HG03135 (cell line): ENCODE measurements around the gene DGLUCY.
"Not testable (repeated sequence)": the region's sequence is repeated elsewhere in the genome, so short reads cannot be mapped to it uniquely, and the experiment has no call there.

Source experiments
- ATAC-seq: cut with Tn5 transposase; IDR thresholded peaks from one replicate; pipeline ENCODE4 v1.9.1; 2021; ENCODE audit warnings: mild to moderate bottlenecking, moderate library complexity; ENCODE audit not compliant: unreplicated experiment

The DGLUCY gene

GRCh38 chr14:91232052-91232451, 118.2 kb downstream of the DGLUCY start:
- ATAC-seq: no peak

GRCh38 chr14:91232603-91233002, 118.7 kb downstream of the DGLUCY start:
- no peak for ATAC-seq

- no peak for ATAC-seq
These were observed 120.3 kb downstream of the DGLUCY start for GRCh38 chr14:91233936-91234790.

GRCh38 chr14:91234791-91235114, 120.9 kb downstream of the DGLUCY start:
- ATAC-seq: no peak

- no peak for ATAC-seq
These were observed 122.0 kb downstream of the DGLUCY start for GRCh38 chr14:91235841-91236240.

- no peak for ATAC-seq
These were observed 123.3 kb downstream of the DGLUCY start for GRCh38 chr14:91237219-91237618.

GRCh38 chr14:91238085-91238484, 124.2 kb downstream of the DGLUCY start:
- ATAC-seq: no peak

GRCh38 chr14:91238661-91239060, 124.8 kb downstream of the DGLUCY start:
- no peak for ATAC-seq

- peak; percentile 53 for ATAC-seq
These were observed 128.0 kb downstream of the DGLUCY start for GRCh38 chr14:91241863-91242262.

GRCh38 chr14:91242635-91243034, 128.8 kb downstream of the DGLUCY start:
- no peak for ATAC-seq

- ATAC-seq: peak; percentile 1
These were observed 129.2 kb downstream of the DGLUCY start for GRCh38 chr14:91243074-91243471.

GRCh38 chr14:91244501-91244901, 130.6 kb downstream of the DGLUCY start, which contains the start of gene GPR68:
Gene GPR68, minus strand, starts transcription at chr14:91244704. Its CDS starts 9,654 bp downstream, at chr14:91235050.
- ATAC-seq: no peak

GRCh38 chr14:91245029-91245428, 131.2 kb downstream of the DGLUCY start:
- no peak for ATAC-seq

- ATAC-seq: not testable (repeated sequence)
These were observed 131.7 kb downstream of the DGLUCY start for GRCh38 chr14:91245616-91246015.

GRCh38 chr14:91246051-91246852, 132.4 kb downstream of the DGLUCY start:
- no peak for ATAC-seq

GRCh38 chr14:91249841-91250616, 136.2 kb downstream of the DGLUCY start:
- peak; percentile 87 for ATAC-seq

GRCh38 chr14:91250912-91251311, 137.0 kb downstream of the DGLUCY start:
- ATAC-seq: no peak

GRCh38 chr14:91252871-91253794, 139.3 kb downstream of the DGLUCY start:
- ATAC-seq: no peak

GRCh38 chr14:91253795-91254323, 140.0 kb downstream of the DGLUCY start:
- no peak for ATAC-seq

GRCh38 chr14:91254461-91254860, 140.6 kb downstream of the DGLUCY start:
- no peak for ATAC-seq
